Retina (tissue), 1 donor: Measurements from ENCODE around the gene FAM53A.
"Not testable (repeated sequence)": the region's sequence is repeated elsewhere in the genome, so short reads cannot be mapped to it uniquely, and the experiment has no call there.

Experiments
- DNase-seq: peaks from one replicate; pipeline ENCODE4 v3.0.0-alpha.2; 2016

FAM53A gene

GRCh38 chr4:1684506-1685234, 557 bp upstream of the FAM53A start:
- no peak for DNase-seq

GRCh38 chr4:1683261-1683735, 815 bp downstream of the FAM53A start:
- no peak for DNase-seq

- DNase-seq = peak; percentile 11
Measured at GRCh38 chr4:1682860-1683259, 1.3 kb downstream of the FAM53A start.

GRCh38 chr4:1678244-1678643, 5.9 kb downstream of the FAM53A start:
- DNase-seq = no peak

- no peak for DNase-seq
Measured at GRCh38 chr4:1676605-1677525, 7.2 kb downstream of the FAM53A start.

GRCh38 chr4:1675802-1676137, 8.3 kb downstream of the FAM53A start:
- DNase-seq = no peak

GRCh38 chr4:1675136-1675801, 8.8 kb downstream of the FAM53A start:
- DNase-seq = no peak

GRCh38 chr4:1674682-1675081, 9.4 kb downstream of the FAM53A start:
- no peak for DNase-seq

GRCh38 chr4:1673671-1674070, 10.4 kb downstream of the FAM53A start:
- no peak for DNase-seq

- not testable (repeated sequence) for DNase-seq
Measured at GRCh38 chr4:1671011-1671410, 13.1 kb downstream of the FAM53A start.

- no peak for DNase-seq
Measured at GRCh38 chr4:1670279-1670678, 13.8 kb downstream of the FAM53A start.

- DNase-seq = no peak
Measured at GRCh38 chr4:1669850-1670249, 14.3 kb downstream of the FAM53A start.

- no peak for DNase-seq
Measured at GRCh38 chr4:1669270-1669669, 14.8 kb downstream of the FAM53A start.

GRCh38 chr4:1668488-1668840, 15.6 kb downstream of the FAM53A start:
- no peak for DNase-seq

- no peak for DNase-seq
Measured at GRCh38 chr4:1667273-1667672, 16.8 kb downstream of the FAM53A start.

GRCh38 chr4:1666391-1666790, 17.7 kb downstream of the FAM53A start:
- no peak for DNase-seq

GRCh38 chr4:1664141-1664540, 20.0 kb downstream of the FAM53A start:
- DNase-seq = no peak

- DNase-seq = no peak
Measured at GRCh38 chr4:1663549-1663948, 20.6 kb downstream of the FAM53A start.

GRCh38 chr4:1661695-1662094, 22.4 kb downstream of the FAM53A start:
- DNase-seq = no peak

- DNase-seq = no peak
Measured at GRCh38 chr4:1660948-1661677, 23.0 kb downstream of the FAM53A start.

GRCh38 chr4:1659104-1660043, 24.7 kb downstream of the FAM53A start:
- DNase-seq = no peak

GRCh38 chr4:1658581-1658980, 25.5 kb downstream of the FAM53A start:
- DNase-seq = no peak
